Activated naive CD4-positive, alpha-beta T cell treated with anti-CD3 and anti-CD28 coated beads, Interleukin-2, amount 50 U/mL, for 24 hours (primary cell): ENCODE measurements around the gene OR6S1.
"Not testable (repeated sequence)": the region's sequence is repeated elsewhere in the genome, so short reads cannot be mapped to it uniquely, and the experiment has no call there.

ENCODE experiments used
- H3K27ac Mint-ChIP-seq: one replicate; pipeline ENCODE4 v1.8.0; 2021; ENCODE audit warnings: mild to moderate bottlenecking, mixed read lengths
- H3K27me3 Mint-ChIP-seq: one replicate; pipeline ENCODE4 v1.8.0; 2021; ENCODE audit warnings: mixed read lengths
- H3K36me3 Mint-ChIP-seq: one replicate; pipeline ENCODE4 v1.8.0; 2021; ENCODE audit warnings: mixed read lengths
- H3K4me1 Mint-ChIP-seq: one replicate; pipeline ENCODE4 v1.8.0; 2021; ENCODE audit warnings: mixed read lengths
- H3K4me3 Mint-ChIP-seq: one replicate; pipeline ENCODE4 v1.8.0; 2021; ENCODE audit warnings: mild to moderate bottlenecking, mixed read lengths
- H3K9me3 Mint-ChIP-seq: one replicate; pipeline ENCODE4 v1.8.0; 2021; ENCODE audit warnings: mixed read lengths

The OR6S1 gene

DNA sequence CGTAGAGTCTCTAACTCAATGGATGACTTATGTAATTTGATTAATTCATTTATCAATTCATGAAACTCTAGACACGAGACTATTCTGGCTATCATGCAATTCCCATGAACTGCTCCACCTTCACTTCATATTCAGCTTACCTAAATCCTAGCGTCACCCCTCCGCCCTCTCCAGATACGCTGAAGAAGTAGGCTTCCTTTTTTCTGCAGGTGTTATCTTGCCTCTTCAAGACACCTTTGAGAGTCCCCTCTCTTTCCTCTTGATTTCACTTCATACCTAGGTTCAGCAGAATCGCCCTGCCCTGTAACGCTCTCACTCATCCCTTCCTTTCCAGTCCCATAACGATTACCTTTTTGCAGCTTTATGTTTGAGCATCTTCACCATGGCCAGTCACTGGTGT lies 38.9 kb upstream of the OR6S1 start:
- Mint-ChIP-seq H3K36me3 (no peaks in the 10 kb centered on the region), H3K27ac (no peak overlapping the region), H3K4me3 (no peak overlapping the region), H3K4me1 (peaks cover 30% of the 10 kb centered on the region), H3K27me3 (no peaks in the 10 kb centered on the region), H3K9me3 (no peaks in the 10 kb centered on the region)

DNA sequence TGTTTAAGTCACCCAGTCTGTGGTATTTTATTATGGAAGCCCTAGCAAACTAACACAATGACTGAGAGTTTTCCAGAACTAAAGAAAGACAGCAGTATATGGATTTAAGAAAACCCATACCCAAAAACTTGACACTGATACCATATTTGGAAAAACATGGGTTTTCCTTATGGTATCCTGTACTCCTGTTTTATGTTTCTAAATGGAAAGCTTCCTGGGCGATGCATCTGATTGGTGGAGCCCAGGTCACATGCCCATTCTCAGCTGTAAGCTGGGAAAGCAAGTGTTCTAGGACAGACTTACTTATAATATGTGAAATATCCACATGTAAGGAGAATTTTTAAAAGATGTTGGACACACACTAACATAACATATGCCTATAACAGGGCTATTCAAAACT lies 38.4 kb upstream of the OR6S1 start:
- Mint-ChIP-seq H3K4me3 (no peak overlapping the region), H3K27ac (no peak overlapping the region), H3K9me3 (no peaks in the 10 kb centered on the region), H3K36me3 (no peaks in the 10 kb centered on the region), H3K4me1 (peaks cover 26% of the 10 kb centered on the region), H3K27me3 (no peaks in the 10 kb centered on the region)

DNA sequence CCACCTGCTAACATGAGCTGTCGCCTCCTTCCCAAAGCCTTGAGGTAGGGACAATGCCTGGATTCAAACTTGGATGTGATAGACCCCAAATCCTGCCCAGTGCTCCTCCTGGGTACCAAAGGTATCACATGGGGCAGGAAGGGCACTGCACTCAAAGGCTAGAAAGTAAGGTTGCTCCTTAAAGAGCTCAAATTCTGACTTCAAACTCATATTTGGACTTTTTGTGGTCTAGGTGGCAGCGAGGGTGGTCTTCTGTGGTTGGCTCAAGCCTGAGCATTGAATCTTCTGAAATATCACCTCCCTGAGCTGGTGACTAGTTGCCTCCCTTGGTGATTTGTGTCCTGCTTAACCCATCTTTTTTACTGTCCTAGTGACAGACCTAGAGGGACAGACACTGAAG lies 34.6 kb upstream of the OR6S1 start:
- H3K9me3 Mint-ChIP-seq = no peaks in the 10 kb centered on the region
- peaks cover 2% of the 10 kb centered on the region for H3K27me3 Mint-ChIP-seq
- H3K27ac Mint-ChIP-seq = no peak overlapping the region
- no peaks in the 10 kb centered on the region for H3K36me3 Mint-ChIP-seq
- H3K4me3 Mint-ChIP-seq = no peak overlapping the region
- peaks cover 16% of the 10 kb centered on the region for H3K4me1 Mint-ChIP-seq

GRCh38 chr14:20675669-20676068 lies 34.2 kb upstream of the OR6S1 start:
- no peak overlapping the region for H3K27ac Mint-ChIP-seq
- H3K4me3 Mint-ChIP-seq = no peak overlapping the region

DNA sequence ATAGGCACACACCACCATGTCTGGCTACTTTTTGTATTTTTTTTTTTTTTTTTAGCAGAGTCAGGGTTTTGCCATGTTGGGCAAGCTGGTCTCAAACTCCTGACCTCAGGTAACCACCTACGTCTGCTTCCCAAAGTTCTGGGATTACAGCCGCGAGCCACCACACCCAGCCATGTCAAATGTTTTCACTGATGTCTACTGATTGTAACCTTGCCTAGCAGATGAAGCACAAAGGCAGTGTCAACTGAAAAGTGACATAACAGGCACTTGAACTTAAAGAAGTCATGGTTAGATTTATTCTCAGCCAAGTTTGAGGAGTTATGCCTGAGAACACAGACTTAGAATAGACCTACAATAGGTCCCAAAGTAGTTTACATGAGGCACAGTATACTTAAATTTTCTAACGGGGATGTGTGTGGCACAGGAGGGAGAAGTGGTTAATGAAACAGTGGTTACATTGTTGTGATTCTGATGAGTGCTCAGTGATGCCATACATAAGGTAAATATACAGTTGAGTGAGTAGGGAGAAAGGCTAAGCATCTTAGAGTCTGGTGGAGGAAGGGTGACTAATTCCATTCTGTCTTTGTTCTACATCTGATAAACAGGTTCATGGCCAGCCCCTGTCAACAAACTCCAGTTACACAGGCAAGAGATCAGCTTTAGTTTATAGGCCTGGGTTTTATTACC lies 30.2 kb upstream of the OR6S1 start:
- no peaks in the 10 kb centered on the region for H3K36me3 Mint-ChIP-seq
- no peaks in the 10 kb centered on the region for H3K9me3 Mint-ChIP-seq
- peaks cover 14% of the 10 kb centered on the region for H3K4me1 Mint-ChIP-seq
- H3K27me3 Mint-ChIP-seq = peaks cover 2% of the 10 kb centered on the region
- H3K4me3 Mint-ChIP-seq = no peak overlapping the region
- H3K27ac Mint-ChIP-seq = no peak overlapping the region

More at GRCh38 chr14:20675669-20676068, 34.2 kb upstream of the OR6S1 start:
- Mint-ChIP-seq H3K27me3 (peaks cover 2% of the 10 kb centered on the region), H3K36me3 (no peaks in the 10 kb centered on the region), H3K4me1 (peaks cover 12% of the 10 kb centered on the region), H3K9me3 (no peaks in the 10 kb centered on the region)

DNA sequence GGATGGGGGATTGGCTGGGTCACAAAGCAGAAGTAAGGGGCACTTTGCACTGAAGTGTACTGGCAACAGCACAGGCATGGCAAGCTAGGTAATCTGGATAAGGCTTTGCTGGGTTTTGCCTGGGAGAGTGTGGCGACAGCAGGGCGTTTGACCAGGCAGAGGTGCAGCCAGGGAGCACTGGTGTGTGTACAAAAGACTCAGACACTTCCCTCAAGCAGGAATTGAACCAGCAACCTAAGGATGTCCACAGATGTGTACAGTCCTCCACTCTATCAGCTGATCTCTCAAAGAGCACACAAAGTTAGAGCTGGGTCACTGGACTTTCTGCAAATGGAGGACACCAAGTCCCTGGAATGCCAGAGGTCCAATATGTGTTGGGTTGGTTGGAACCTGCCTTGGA lies 27.5 kb upstream of the OR6S1 start:
- Mint-ChIP-seq H3K27me3 (peaks cover 2% of the 10 kb centered on the region), H3K9me3 (no peaks in the 10 kb centered on the region), H3K4me3 (no peak overlapping the region), H3K36me3 (no peaks in the 10 kb centered on the region), H3K27ac (no peak overlapping the region), H3K4me1 (peaks cover 14% of the 10 kb centered on the region)

DNA sequence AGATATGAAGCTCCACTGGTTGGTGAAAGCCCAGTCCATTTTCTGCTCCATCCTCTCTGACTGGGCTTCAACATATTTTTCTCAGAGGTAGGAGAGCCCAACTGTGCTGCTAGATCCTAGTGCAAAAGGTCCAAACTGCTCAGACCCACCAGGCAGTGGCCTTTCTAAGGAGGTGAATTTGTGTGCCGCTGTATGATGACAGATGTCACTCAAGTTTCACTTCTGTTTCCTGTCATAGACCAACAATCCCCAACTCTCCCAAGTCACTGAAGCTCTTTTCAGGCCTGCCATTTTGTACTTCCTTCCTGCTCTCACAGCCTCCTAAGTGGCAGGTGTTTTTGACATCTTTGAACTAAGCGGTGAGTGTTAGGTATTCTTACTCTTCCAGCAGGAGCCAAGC lies 26.5 kb upstream of the OR6S1 start:
- Mint-ChIP-seq H3K4me1 (peaks cover 22% of the 10 kb centered on the region), H3K4me3 (no peak overlapping the region), H3K27ac (peak overlapping the region; percentile 63), H3K27me3 (peaks cover 4% of the 10 kb centered on the region), H3K36me3 (no peaks in the 10 kb centered on the region), H3K9me3 (no peaks in the 10 kb centered on the region)

DNA sequence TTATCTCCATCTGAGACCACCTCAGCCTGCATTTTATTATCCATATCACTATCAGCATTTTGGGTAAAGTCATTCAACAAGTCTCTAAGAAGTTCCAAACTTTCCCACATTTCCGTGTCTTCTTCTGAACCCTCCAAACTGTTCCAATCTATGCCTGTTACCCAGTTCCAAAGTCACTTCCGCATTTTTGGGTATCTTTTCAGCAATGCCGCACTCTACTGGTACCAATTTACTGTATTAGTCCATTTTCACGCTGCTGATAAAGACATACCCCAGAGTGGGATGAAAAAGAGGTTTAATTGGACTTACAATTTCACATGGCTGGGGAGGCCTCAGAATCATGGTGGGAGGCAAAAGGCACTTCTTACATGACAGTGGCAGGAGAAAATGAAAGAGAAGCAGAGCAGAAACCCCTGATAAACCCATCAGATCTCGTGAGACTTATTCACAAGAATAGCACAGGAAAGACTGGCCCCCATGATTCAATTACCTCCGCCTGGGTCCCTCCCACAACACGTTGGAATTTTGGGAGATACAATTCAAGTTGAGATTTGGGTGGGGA lies 25.0 kb upstream of the OR6S1 start:
- not testable (repeated sequence) for H3K4me3 Mint-ChIP-seq, H3K27ac Mint-ChIP-seq, H3K36me3 Mint-ChIP-seq, H3K27me3 Mint-ChIP-seq, H3K9me3 Mint-ChIP-seq
- H3K4me1 Mint-ChIP-seq = peaks cover 30% of the 10 kb centered on the region

- Mint-ChIP-seq H3K36me3 (no peaks in the 10 kb centered on the region), H3K9me3 (no peaks in the 10 kb centered on the region), H3K27ac (peak overlapping the region; percentile 72), H3K4me3 (peak overlapping the region; percentile 82), H3K4me1 (peaks cover 25% of the 10 kb centered on the region), H3K27me3 (peaks cover 9% of the 10 kb centered on the region)
Observed at GRCh38 chr14:20662968-20663732, 21.7 kb upstream of the OR6S1 start.

GRCh38 chr14:20661197-20661596 lies 19.7 kb upstream of the OR6S1 start:
- Mint-ChIP-seq H3K4me3 (no peak overlapping the region), H3K9me3 (no peaks in the 10 kb centered on the region), H3K27me3 (peaks cover 26% of the 10 kb centered on the region), H3K4me1 (peaks cover 30% of the 10 kb centered on the region), H3K36me3 (no peaks in the 10 kb centered on the region), H3K27ac (no peak overlapping the region)

DNA sequence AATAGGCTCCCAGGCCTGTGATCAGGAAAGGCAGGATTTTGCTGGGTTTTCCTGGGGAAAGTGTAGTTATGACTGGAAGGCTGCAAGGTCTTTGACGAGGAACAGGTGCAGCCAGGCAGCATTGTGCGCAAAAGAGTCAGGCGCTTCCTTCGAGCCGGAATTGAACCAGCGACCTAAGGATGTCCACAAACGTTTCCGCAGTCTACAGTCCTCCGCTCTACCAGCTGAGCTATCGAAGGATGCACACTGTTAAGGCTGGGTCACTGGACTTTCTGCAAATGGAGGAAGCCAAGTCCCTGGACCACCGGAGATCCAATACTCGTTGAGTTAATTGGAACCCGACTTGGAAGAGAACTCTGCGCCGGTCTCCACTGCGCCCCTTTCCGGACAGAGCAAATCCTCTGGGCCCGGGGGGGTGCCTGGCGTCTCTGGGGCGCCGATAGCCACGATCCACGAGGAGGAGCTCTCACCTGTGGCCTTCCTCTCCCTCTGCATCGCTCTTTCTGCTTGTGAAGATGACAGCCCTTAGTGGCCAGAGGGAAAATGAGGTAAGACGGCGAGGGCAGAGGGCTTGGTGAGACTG lies 18.4 kb upstream of the OR6S1 start:
- no peaks in the 10 kb centered on the region for H3K9me3 Mint-ChIP-seq
- no peaks in the 10 kb centered on the region for H3K36me3 Mint-ChIP-seq
- H3K27me3 Mint-ChIP-seq = peaks cover 36% of the 10 kb centered on the region
- H3K27ac Mint-ChIP-seq = no peak overlapping the region
- H3K4me1 Mint-ChIP-seq = peaks cover 30% of the 10 kb centered on the region
- H3K4me3 Mint-ChIP-seq = no peak overlapping the region

DNA sequence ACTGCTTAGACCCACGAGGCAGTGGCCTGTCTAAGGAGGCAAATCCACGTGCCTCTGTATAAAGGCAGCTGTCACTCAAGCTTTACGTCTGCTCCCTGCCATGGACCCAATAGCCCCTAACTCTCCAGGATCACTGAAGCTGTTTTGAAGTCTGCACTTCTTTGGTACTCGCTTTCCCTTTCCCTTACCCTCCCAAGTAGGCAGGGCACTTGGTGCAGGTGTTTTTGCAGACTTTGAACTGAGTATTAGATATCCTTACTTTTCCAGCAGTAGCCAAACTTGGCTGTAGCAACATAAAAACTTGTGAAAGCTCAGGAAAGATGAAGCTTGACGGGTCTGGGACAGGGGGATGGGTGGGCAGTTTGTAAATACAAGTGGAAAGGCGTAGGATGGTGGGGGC lies 17.8 kb upstream of the OR6S1 start:
- Mint-ChIP-seq H3K9me3 (no peaks in the 10 kb centered on the region), H3K27me3 (peaks cover 38% of the 10 kb centered on the region), H3K27ac (no peak overlapping the region), H3K4me3 (no peak overlapping the region), H3K36me3 (no peaks in the 10 kb centered on the region), H3K4me1 (peaks cover 31% of the 10 kb centered on the region)

GRCh38 chr14:20658246-20658645 lies 16.8 kb upstream of the OR6S1 start:
- Mint-ChIP-seq H3K27ac (no peak overlapping the region), H3K4me1 (peaks cover 33% of the 10 kb centered on the region), H3K4me3 (no peak overlapping the region), H3K27me3 (peaks cover 45% of the 10 kb centered on the region), H3K36me3 (no peaks in the 10 kb centered on the region), H3K9me3 (no peaks in the 10 kb centered on the region)

GRCh38 chr14:20657216-20658211 lies 16.0 kb upstream of the OR6S1 start:
- Mint-ChIP-seq H3K4me3 (no peak overlapping the region), H3K27ac (no peak overlapping the region), H3K4me1 (peaks cover 34% of the 10 kb centered on the region), H3K36me3 (no peaks in the 10 kb centered on the region), H3K9me3 (no peaks in the 10 kb centered on the region), H3K27me3 (peaks cover 48% of the 10 kb centered on the region)

GRCh38 chr14:20656274-20656673 lies 14.8 kb upstream of the OR6S1 start:
- no peaks in the 10 kb centered on the region for H3K9me3 Mint-ChIP-seq
- H3K27me3 Mint-ChIP-seq = peaks cover 57% of the 10 kb centered on the region
- H3K4me3 Mint-ChIP-seq = no peak overlapping the region
- H3K4me1 Mint-ChIP-seq = peaks cover 32% of the 10 kb centered on the region
- H3K27ac Mint-ChIP-seq = no peak overlapping the region
- H3K36me3 Mint-ChIP-seq = no peaks in the 10 kb centered on the region
